Measurements from ENCODE around the gene IL13RA1.
"Not testable (repeated sequence)": the region's sequence is repeated elsewhere in the genome, so short reads cannot be mapped to it uniquely, and the experiment has no call there.

The IL13RA1 gene

DNA sequence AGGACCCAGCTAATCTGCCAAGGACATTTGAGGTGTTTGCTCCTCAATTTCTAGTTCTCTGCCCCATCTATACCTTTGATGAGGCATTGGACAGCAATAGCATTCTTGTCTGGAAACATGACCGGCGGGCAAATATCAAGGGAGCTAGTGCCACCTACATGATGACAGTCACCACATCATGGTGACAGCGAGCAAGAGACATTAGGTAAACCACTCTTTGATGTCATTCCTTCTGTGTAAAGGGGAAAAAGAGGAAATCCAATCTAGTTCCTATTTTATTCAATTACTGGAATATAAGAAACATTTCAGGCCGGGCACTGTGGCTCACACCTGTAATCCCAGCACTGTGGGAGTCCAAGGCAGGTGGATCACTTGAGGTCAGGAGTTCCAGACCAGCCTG lies 20.7 kb upstream of the IL13RA1 start:
- H3K36me3 ChIP-seq (replicated peaks; ENCODE audit: insufficient read depth, low read length): no peaks in the 10 kb centered on the region
- H3F3A ChIP-seq (ENCODE audit: insufficient read depth, low read length): no peaks in the 10 kb centered on the region
- H3K9me3 ChIP-seq (replicated peaks; ENCODE audit: insufficient read depth, low read length): no peaks in the 10 kb centered on the region
- no peak overlapping the region for H3K4me2 ChIP-seq (ENCODE audit: low read depth, low read length)
- no peaks in the 10 kb centered on the region for H4K20me1 ChIP-seq (ENCODE audit: insufficient read depth, low read length)
- no peak overlapping the region for H3K27ac ChIP-seq (ENCODE audit: low read length)
- H3K9me2 ChIP-seq (replicated peaks; ENCODE audit: insufficient read depth, low read length): no peaks in the 10 kb centered on the region
- TF ChIP-seq EZH2phosphoT487 (IDR thresholded peaks at IDR 0.05; ENCODE audit: low read length) (no peak), EZH2 (optimal IDR thresholded peaks at IDR 0.05; ENCODE audit: low read depth, low read length) (no peak)
- TF ChIP-seq, protein P1, sequence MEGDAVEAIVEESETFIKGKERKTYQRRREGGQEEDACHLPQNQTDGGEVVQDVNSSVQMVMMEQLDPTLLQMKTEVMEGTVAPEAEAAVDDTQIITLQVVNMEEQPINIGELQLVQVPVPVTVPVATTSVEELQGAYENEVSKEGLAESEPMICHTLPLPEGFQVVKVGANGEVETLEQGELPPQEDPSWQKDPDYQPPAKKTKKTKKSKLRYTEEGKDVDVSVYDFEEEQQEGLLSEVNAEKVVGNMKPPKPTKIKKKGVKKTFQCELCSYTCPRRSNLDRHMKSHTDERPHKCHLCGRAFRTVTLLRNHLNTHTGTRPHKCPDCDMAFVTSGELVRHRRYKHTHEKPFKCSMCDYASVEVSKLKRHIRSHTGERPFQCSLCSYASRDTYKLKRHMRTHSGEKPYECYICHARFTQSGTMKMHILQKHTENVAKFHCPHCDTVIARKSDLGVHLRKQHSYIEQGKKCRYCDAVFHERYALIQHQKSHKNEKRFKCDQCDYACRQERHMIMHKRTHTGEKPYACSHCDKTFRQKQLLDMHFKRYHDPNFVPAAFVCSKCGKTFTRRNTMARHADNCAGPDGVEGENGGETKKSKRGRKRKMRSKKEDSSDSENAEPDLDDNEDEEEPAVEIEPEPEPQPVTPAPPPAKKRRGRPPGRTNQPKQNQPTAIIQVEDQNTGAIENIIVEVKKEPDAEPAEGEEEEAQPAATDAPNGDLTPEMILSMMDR (IDR thresholded peaks at IDR 0.05; ENCODE audit: low read length): no peak
- H3K79me2 ChIP-seq (ENCODE audit: low read length): no peaks in the 10 kb centered on the region
- H2AFZ ChIP-seq (ENCODE audit: low read length): no peak overlapping the region
- no peaks in the 10 kb centered on the region for H3K27me3 ChIP-seq (replicated peaks; ENCODE audit: insufficient read depth, low read length)
- H3K4me3 ChIP-seq (ENCODE audit: low read length): no peak overlapping the region
- no peak overlapping the region for H3K9ac ChIP-seq (ENCODE audit: low read length)
- H3K4me1 ChIP-seq (ENCODE audit: low read length): no peaks in the 10 kb centered on the region
- no peak for DNase-seq

GRCh38 chrX:118714521-118714920 lies 12.9 kb upstream of the IL13RA1 start:
- Histone ChIP-seq H3K9me2 (replicated peaks; ENCODE audit: insufficient read depth, low read length) (no peaks in the 10 kb centered on the region), H3K4me1 (ENCODE audit: low read length) (no peaks in the 10 kb centered on the region), H3K9me3 (replicated peaks; ENCODE audit: insufficient read depth, low read length) (no peaks in the 10 kb centered on the region), H3K9ac (ENCODE audit: low read length) (no peak overlapping the region), H3K36me3 (replicated peaks; ENCODE audit: insufficient read depth, low read length) (no peaks in the 10 kb centered on the region), H2AFZ (ENCODE audit: low read length) (no peak overlapping the region), H3K27me3 (replicated peaks; ENCODE audit: insufficient read depth, low read length) (no peaks in the 10 kb centered on the region), H3K27ac (ENCODE audit: low read length) (no peak overlapping the region), H3K4me3 (ENCODE audit: low read length) (no peak overlapping the region), H3F3A (ENCODE audit: insufficient read depth, low read length) (no peaks in the 10 kb centered on the region), H4K20me1 (ENCODE audit: insufficient read depth, low read length) (no peaks in the 10 kb centered on the region), H3K79me2 (ENCODE audit: low read length) (no peaks in the 10 kb centered on the region), H3K4me2 (ENCODE audit: low read depth, low read length) (no peak overlapping the region)
- TF ChIP-seq EZH2 (optimal IDR thresholded peaks at IDR 0.05; ENCODE audit: low read depth, low read length): no peak
- DNase-seq: no peak

- H3K9me3 ChIP-seq (replicated peaks; ENCODE audit: insufficient read depth, low read length); H3K4me1 ChIP-seq (ENCODE audit: low read length); H2AFZ ChIP-seq (ENCODE audit: low read length); H3K27ac ChIP-seq (ENCODE audit: low read length); H3K9ac ChIP-seq (ENCODE audit: low read length); H3K36me3 ChIP-seq (replicated peaks; ENCODE audit: insufficient read depth, low read length); DNase-seq; H3K4me2 ChIP-seq (ENCODE audit: low read depth, low read length); H4K20me1 ChIP-seq (ENCODE audit: insufficient read depth, low read length); H3K27me3 ChIP-seq (replicated peaks; ENCODE audit: insufficient read depth, low read length); H3K79me2 ChIP-seq (ENCODE audit: low read length); H3F3A ChIP-seq (ENCODE audit: insufficient read depth, low read length); H3K9me2 ChIP-seq (replicated peaks; ENCODE audit: insufficient read depth, low read length); H3K4me3 ChIP-seq (ENCODE audit: low read length): not testable (repeated sequence)
Observed at GRCh38 chrX:118715917-118716316, 11.5 kb upstream of the IL13RA1 start.

DNA sequence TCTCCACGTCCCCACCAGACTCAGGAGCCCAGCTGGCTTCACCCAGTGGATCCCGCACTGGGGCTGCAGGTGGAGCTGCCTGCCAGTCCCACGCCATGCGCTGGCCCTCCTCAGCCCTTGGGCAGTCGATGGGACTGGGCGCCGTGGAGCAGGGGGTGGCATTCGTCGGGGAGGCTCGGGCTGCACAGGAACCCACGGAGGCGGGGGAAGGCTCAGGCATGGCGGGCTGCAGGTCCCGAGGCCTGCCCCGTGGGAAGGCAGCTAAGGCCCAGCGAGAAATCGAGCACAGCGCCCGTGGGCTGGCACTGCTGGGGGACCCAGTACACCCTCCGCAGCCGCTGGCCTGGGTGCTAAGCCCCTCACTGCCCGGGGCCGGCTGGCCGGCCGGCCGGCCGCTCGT lies 10.6 kb upstream of the IL13RA1 start:
- not testable (repeated sequence) for H3K9me3 ChIP-seq (replicated peaks; ENCODE audit: insufficient read depth, low read length)

DNA sequence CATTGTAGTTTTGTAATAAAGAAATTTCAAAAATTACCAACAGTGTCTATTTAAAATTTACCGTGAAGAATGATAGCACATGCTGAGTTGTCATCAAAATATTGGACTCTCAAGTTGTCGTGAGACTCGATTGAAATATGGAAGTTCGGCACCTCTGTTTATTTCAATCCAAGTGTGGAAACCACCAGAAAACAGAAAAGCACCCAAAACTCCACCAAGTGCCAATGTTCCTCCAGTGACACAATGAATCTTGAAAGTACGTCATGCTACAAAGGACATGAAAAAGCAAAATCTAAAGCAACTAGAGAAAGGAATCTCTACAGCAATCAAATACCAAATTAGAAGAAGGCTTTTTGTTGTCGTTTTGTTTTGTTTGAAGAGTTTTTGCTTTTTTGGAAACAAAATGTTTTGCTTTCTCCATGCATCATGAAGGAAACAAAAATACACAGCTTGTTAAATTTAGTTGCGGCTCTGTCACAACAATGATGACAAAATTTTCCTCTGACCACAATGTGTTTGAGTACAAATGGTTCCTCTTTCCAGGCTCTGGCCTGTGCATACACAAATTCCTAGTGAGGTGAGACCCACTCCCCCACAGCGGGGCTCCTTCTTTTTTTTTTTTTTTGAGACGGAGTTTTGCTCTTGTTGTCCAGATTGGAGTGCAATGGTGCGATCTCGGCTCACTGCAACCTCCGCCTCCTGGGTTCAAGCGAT lies 9.6 kb upstream of the IL13RA1 start:
- Histone ChIP-seq H3K9me3 (replicated peaks; ENCODE audit: insufficient read depth, low read length) (no peaks in the 10 kb centered on the region), H3K36me3 (replicated peaks; ENCODE audit: insufficient read depth, low read length) (no peaks in the 10 kb centered on the region), H3K4me3 (ENCODE audit: low read length) (no peak overlapping the region), H3K9ac (ENCODE audit: low read length) (no peak overlapping the region), H3K79me2 (ENCODE audit: low read length) (no peaks in the 10 kb centered on the region), H3K4me1 (ENCODE audit: low read length) (no peaks in the 10 kb centered on the region), H3K4me2 (ENCODE audit: low read depth, low read length) (no peak overlapping the region), H3K27ac (ENCODE audit: low read length) (no peak overlapping the region), H2AFZ (ENCODE audit: low read length) (no peak overlapping the region), H3K9me2 (replicated peaks; ENCODE audit: insufficient read depth, low read length) (no peaks in the 10 kb centered on the region), H4K20me1 (ENCODE audit: insufficient read depth, low read length) (no peaks in the 10 kb centered on the region), H3F3A (ENCODE audit: insufficient read depth, low read length) (no peaks in the 10 kb centered on the region), H3K27me3 (replicated peaks; ENCODE audit: insufficient read depth, low read length) (no peaks in the 10 kb centered on the region)
- TF ChIP-seq EZH2phosphoT487 (IDR thresholded peaks at IDR 0.05; ENCODE audit: low read length): no peak
- TF ChIP-seq EZH2 (optimal IDR thresholded peaks at IDR 0.05; ENCODE audit: low read depth, low read length): no peak
- TF ChIP-seq, protein P1 (IDR thresholded peaks at IDR 0.05; ENCODE audit: low read length): no peak
- DNase-seq: no peak

More for the DNA sequence above, 10.6 kb upstream of the IL13RA1 start:
- not testable (repeated sequence) for H4K20me1 ChIP-seq (ENCODE audit: insufficient read depth, low read length); H3K4me1 ChIP-seq (ENCODE audit: low read length); DNase-seq; H3F3A ChIP-seq (ENCODE audit: insufficient read depth, low read length); H3K79me2 ChIP-seq (ENCODE audit: low read length); H3K9me2 ChIP-seq (replicated peaks; ENCODE audit: insufficient read depth, low read length); H3K27me3 ChIP-seq (replicated peaks; ENCODE audit: insufficient read depth, low read length); H3K36me3 ChIP-seq (replicated peaks; ENCODE audit: insufficient read depth, low read length); H3K4me3 ChIP-seq (ENCODE audit: low read length); H3K27ac ChIP-seq (ENCODE audit: low read length); H2AFZ ChIP-seq (ENCODE audit: low read length); H3K4me2 ChIP-seq (ENCODE audit: low read depth, low read length); H3K9ac ChIP-seq (ENCODE audit: low read length)
